Activated gamma-delta T cell treated with Interleukin-2 at 50 U/mL for 16 hours (primary cell): ENCODE results near the gene NEK7.
"Not testable (repeated sequence)": the region's sequence is repeated elsewhere in the genome, so short reads cannot be mapped to it uniquely, and the experiment has no call there.

Source experiments
- DNase-seq: peaks from one replicate; pipeline ENCODE4 v3.0.0-alpha.2; 2020

The NEK7 gene

DNA sequence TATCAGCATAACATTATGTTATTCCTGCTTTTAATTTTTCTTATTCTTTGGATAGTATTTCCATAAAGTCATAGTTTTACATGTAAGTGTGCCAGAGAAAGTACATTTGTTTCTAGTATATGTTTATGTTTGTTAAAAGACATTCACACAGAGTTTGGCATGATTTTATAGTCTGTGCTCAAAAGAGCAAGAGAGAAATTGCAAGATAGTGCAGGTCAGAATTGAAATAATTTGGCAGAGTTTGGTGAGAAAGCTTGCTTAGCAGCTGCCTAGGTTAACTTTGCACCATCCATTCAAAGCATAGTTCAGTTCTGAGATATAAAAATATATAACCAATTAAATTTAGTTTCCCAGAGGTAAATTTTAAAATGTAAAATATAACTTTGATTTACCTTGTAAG, 17.0 kb downstream of the NEK7 start:
- no peak for DNase-seq

GRCh38 chr1:198174297-198174696, 17.5 kb downstream of the NEK7 start:
- DNase-seq, result no peak

DNA sequence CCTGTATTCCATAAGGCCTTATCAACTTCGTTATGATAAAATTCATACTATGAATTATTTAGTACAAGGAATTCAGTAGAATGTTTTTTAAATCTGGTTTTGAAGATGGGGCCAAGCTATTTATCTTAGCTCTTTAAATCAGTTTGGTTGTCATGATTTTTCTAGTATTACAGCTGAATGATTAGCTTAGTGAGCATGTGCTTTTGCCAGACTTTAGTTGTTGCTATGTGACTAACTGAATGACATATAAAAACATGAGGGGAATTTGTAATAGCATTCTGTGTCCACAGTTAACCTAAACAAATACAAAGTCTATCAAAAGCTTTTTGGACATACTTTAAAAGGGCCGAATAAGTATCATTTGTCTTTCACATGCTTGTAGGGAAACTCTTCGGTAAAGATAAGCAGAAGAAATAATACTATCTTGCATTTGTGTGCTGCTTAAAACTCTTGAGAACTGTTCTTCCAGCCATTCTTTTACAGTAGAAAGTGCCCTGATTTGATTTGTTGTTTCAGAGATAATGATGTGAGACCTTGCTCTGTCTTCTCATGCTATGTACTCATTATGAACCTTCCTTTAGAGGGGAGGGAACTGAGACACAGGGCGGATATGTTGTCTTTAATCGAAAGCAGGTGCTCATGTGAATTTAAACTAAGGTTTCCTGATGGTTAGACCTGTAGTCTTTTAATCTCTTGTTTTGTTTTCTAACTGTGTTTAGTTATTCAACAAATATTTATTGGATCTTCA, 18.8 kb downstream of the NEK7 start:
- no peak for DNase-seq

DNA sequence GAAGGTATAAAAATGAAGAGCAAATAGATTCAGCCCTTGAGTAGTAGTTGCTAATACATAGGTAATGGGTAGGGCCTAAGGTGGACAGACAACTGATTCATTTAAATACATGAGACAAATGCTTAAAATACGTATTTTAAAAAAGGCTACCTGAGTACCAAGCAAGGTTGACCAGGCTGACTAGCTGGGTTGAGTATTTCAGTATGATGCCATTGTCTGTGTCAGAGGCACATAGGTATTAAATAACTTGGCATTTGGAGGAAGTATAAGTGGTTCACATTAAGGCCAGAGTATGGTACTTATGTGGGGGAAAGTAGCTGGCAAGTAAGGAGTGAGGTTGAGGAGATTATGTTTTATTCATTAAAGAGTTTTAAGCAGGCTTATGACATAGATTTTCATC, 19.4 kb downstream of the NEK7 start:
- DNase-seq, result no peak

GRCh38 chr1:198177546-198177945, 20.7 kb downstream of the NEK7 start:
- no peak for DNase-seq

DNA sequence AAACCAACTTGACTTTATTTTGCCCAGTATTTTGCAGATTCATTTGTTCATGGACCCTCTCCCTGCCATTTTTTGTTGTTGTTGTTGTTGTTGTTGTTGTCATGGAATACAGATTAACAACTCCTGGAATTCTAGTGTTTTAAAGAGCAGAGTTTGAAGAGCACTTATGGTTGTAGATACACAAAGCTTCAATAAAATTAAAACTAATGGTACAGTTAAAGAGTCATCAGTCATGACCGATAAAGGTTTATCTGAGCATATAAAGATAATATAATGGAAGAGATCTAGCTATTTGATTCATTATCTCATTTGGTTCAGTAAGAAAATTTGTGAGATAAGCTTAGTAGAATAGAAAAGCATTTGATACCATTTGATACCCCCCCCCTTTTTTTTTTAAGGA, 21.8 kb downstream of the NEK7 start:
- DNase-seq, result no peak

DNA sequence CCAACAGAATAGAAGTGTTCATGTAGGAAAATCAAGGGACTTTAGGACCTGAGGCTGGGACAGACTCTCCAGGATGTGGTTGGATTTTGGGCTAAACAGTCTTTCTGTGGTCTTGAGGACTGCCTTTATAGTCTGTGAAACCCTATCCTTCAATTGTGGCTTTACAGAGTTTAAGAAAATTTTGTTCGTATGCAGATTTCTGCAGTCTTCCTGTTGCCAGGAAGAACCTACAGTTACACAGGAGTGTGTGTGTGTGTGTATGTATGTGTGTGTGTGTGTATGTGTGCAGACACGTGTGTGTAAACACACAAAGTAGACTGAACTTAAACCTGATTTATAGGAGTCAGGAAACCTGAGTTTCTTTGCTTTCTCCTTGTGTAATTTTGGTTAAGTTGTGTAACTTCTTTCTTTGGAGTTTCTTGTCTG, 22.8 kb downstream of the NEK7 start:
- DNase-seq, result no peak

GRCh38 chr1:198183605-198184004, 26.8 kb downstream of the NEK7 start:
- DNase-seq, result no peak

- no peak for DNase-seq
Observed at GRCh38 chr1:198184516-198184915, 27.7 kb downstream of the NEK7 start.

DNA sequence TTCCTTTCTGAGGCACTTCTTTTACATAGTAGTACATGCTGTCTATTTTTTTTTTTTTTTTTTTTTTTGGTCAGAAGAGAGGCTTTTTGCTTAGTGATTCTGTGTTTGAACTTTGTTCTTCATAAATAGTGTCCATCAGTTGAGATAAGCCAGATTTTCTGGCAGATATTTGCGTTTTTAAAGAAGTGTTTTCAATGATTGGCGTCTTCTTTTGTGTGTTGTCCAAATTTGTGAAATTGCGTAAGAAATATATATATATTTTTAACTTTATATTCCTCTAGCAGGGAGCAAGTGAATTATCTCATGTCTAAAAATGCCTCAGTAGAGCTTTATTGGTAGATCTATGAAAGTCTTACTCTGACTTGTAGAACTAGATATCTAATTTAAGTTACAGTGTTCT, 28.3 kb downstream of the NEK7 start:
- no peak for DNase-seq

GRCh38 chr1:198185759-198186158, 29.0 kb downstream of the NEK7 start:
- DNase-seq, result no peak

DNA sequence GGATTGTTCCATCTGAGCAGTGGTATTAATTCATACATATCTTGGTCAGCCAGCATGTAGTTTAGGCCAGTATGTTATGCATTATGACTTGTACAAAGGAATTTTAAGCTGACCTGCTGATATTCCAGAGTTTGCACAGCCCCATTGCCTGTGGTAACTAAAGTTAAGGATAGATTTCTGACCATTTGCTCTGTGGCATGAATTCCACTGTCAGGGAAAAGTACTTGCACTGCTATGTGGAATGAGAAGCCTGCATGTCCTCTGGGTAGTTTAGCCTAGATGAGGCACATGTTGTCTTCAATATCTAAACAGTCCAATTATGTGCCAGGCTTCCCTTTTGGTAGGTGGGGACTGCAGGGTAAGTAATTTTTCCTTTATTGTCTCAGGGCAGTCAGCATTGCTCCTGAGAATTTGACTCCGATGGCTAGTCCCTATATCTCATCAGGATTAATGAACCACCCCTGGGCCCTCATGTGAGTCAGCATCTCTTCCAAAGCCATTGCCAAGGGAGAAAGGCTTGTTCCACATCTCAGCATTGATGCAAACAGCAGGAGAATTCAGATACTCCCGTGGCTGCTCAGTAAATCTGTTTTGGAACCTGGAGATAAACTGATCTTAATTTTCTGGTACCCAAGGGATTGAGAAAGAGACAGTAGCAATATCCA, 30.2 kb downstream of the NEK7 start:
- DNase-seq, result no peak

- peak; percentile 31 for DNase-seq
Observed at GRCh38 chr1:198187973-198188588, 31.3 kb downstream of the NEK7 start.

GRCh38 chr1:198191117-198191516, 34.3 kb downstream of the NEK7 start:
- no peak for DNase-seq

DNA sequence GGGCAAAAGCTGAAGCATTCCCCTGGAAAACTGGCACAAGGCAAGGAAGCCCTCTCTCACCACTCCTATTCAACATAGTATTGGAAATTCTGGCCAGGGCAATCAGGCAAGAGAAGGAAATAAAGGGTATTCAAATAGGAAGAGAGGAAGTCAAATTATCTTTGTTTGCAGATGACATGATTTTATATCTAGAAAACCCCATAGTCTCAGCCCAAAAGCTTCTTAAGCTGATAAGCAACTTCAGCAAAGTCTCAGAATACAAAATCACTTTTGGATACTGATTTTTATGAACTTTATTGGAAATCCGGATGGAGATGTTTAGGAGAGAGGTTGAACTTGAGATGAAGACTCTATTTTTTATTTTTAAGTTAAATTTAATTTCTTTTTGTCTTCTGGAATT, 37.1 kb downstream of the NEK7 start:
- DNase-seq, result not testable (repeated sequence)

DNA sequence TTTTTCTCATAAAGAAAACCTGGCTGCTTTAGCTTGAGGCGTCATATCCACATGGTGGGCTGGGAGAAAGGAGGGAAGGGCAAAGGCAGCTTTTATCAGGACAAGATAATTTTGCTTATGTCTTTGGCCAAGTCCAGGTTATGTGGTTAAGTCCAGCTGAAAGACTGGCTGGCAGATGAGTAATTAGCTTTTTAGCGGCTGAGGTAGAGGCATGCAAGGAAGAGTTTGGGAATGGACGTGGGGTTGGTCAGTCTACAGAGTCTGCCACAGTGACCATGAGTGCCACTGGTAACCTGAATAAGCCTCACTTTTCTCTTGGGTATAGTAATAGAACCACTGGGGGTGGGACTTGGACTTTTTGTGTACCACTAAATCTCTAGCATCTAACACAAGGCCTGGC, 39.8 kb downstream of the NEK7 start:
- no peak for DNase-seq

GRCh38 chr1:198197285-198197684, 40.5 kb downstream of the NEK7 start:
- no peak for DNase-seq

DNA sequence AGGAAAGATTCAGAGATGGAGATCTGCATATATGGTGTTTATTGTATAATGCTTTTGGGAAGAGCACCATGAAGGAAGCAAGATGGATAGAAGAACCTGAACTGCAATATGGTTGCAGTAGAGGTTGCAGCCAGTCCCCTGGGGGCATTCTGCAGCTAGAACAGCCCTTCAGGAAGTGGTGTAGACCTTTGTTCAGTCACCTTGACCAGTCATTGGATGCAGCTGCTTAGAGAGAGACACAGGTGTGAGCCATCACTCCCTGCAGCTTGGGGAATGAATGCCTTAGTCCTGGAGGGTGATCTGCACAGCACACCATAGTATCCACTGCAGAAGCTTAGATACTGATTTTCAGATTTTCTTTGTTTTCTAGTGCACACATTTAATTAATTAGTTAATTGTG, 42.3 kb downstream of the NEK7 start:
- DNase-seq, result no peak

GRCh38 chr1:198201956-198202784, 45.4 kb downstream of the NEK7 start:
- DNase-seq, result no peak

DNA sequence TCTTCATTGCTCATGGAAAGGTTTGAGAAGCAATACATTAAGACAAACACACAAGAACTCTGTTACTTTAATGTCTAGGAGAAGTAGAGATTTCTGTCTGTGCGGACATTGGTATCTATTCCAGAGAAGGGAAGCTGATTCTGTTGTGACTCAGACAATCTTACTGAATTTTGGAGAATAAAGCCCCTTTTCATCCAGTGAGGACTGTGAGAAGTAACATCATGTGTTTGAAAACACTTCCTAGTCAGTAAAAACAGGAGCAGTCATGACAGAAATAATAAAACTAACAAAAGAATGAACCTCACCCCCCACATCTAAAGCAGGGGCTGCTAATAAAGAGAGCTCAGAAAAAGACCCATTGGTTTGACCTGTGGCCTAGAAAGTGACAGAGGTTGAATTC, 46.6 kb downstream of the NEK7 start:
- no peak for DNase-seq

DNA sequence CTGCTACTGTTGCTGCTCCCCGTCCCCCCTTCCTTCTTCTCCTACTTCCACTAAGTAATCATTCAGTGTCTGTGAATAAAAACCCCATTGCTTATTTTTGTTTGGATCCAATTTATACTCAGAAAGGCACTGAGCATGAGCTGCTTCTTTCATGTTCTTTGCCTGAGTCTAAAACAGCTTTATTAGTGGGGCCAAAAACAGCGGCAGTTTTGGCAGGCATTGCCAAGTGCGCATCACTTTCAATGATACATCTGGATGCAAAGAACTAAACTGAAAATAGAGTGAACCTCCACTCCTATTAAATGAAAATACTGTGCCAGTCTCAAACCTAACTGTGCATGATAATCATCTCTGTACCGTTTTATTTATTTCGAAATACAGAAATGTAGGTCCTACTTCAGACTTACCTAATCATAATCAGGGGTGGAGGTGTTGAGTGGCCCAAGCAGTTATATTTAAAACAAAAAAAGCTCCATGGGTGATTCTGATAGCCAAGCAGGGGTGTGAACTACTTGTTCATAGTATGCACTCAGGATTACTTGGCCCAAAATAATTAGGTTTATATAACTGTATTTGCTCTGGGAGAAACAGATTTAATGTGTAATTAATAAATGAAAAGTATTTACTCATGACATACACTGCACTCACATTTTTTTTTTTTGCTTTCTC, 48.4 kb downstream of the NEK7 start:
- DNase-seq, result no peak

- no peak for DNase-seq
Observed at GRCh38 chr1:198206292-198206691, 49.5 kb downstream of the NEK7 start.

DNA sequence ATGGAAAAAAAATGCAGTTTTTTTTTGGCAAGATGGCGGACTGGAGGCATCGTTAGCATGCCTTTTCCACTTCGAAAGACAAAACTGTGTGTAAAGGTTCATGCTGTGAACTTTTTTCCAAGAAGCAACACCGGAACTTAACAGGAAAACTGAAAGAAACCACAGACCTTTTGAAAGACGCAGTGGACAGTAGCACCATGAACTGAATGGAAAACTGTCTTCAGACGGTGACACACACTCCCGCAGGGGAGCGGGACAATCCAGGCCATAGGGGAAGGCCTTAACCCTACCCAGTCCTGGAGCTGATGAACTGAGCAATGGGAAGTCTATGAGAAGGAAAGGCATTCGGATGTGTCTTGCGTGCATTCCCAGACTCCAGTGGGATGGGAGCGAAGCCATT, 54.9 kb downstream of the NEK7 start:
- DNase-seq, result no peak
